ENCODE results near the gene TP53RK.

GRCh38 chr20:46642969-46643343, 46.3 kb downstream of the TP53RK start:
- TF ChIP-seq, protein P1, sequence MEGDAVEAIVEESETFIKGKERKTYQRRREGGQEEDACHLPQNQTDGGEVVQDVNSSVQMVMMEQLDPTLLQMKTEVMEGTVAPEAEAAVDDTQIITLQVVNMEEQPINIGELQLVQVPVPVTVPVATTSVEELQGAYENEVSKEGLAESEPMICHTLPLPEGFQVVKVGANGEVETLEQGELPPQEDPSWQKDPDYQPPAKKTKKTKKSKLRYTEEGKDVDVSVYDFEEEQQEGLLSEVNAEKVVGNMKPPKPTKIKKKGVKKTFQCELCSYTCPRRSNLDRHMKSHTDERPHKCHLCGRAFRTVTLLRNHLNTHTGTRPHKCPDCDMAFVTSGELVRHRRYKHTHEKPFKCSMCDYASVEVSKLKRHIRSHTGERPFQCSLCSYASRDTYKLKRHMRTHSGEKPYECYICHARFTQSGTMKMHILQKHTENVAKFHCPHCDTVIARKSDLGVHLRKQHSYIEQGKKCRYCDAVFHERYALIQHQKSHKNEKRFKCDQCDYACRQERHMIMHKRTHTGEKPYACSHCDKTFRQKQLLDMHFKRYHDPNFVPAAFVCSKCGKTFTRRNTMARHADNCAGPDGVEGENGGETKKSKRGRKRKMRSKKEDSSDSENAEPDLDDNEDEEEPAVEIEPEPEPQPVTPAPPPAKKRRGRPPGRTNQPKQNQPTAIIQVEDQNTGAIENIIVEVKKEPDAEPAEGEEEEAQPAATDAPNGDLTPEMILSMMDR (IDR thresholded peaks at IDR 0.05; ENCODE audit: low read length) = no peak
- no peak for TF ChIP-seq EZH2 (optimal IDR thresholded peaks at IDR 0.05; ENCODE audit: low read depth, low read length)
- no peak for TF ChIP-seq EZH2phosphoT487 (IDR thresholded peaks at IDR 0.05; ENCODE audit: low read length)
